HepG2 (cell line): ENCODE measurements around the gene MAP3K21. TPM values are rescaled to one million over a fixed set of nuclear protein-coding genes. Genes with fewer than 3 reads are reported as not detected.

ENCODE experiments used
- HOMEZ ChIP-seq: IDR thresholded peaks from 2 replicates; pipeline ENCODE4 v1.6.1; 2016; ENCODE audit warnings: low read depth
- ZNF318 ChIP-seq: sonication (generic); formaldehyde crosslinking; IDR thresholded peaks from 2 replicates; pipeline ENCODE4 v1.4.0; 2020; ENCODE audit warnings: mild to moderate bottlenecking, missing genetic modification reagents
- polyA plus RNA-seq, 8 experiments: library from polyadenylated mRNA; depleted of rRNA in 3 of 8; stranded (reverse) in 7 of 8; unstranded in 1 of 8; fragments of >200 nt; fragmentation: Illumina TruSeq in 4 of 8; extraction: Trizol in 4 of 8; gene quantifications; 2 replicates each; pipeline versions ENCODE4 v1.2.1 to v1.2.3, GENCODE V29; 2011 to 2016; ENCODE audit warnings: low read depth in 4 of 8, missing spikeins in 1 of 8, mixed read lengths in 1 of 8; ENCODE audit not compliant: insufficient read depth in 1 of 8
- total RNA-seq, 5 experiments: library from RNA; depleted of rRNA; stranded (reverse); fragments of >200 nt; fragmentation: Illumina TruSeq; extraction: Trizol; gene quantifications; 2 replicates each; pipeline ENCODE4 v1.2.3, GENCODE V29; 2016; ENCODE audit warnings: low read depth in 1 of 5

The MAP3K21 gene
- total and polyA plus RNA-seq, 2 of the 13 experiments (the other 11 are each of a cell fraction or from before 2014, with no cell fraction given): not detected

- TF ChIP-seq ZNF318: no peak
- no peak for TF ChIP-seq HOMEZ (CRISPR knock-in tag)
Observed at GRCh38 chr1:233376382-233377110, 49.0 kb downstream of the MAP3K21 start (continued).
